Measurements from ENCODE around the gene VAV1.

The VAV1 gene

DNA sequence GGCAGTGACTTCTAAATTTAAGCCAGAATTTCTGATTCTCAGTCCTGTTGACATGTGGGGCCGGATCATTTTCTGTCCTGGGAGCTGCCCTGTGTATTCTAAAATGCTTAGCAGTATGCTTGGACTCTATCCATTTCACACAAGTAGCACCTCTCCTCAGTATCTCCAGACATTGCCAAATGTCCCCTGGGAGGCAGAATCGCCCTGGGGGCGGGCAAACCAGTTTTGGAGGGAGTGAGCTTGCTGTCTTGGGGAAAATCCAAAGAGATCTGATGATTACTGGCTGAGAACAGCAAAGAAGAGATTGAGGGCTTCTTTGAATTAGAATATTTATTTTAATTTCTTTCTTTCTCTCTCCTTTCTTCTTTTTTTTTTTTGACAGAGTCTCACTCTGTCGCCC is 16.4 kb downstream of the VAV1 start:
- TF ChIP-seq CTCF (conservative IDR thresholded peaks at IDR 0.05; ENCODE audit: low read length): no peak
- H3K4me3 ChIP-seq (ENCODE audit: low read length): no peak overlapping the region
- DNase-seq (ENCODE audit: low read depth): no peak

GRCh38 chr19:6790194-6791128 is 18.0 kb downstream of the VAV1 start:
- no peak for DNase-seq (ENCODE audit: low read depth)
- H3K4me3 ChIP-seq (ENCODE audit: low read length): no peak overlapping the region
- no peak for TF ChIP-seq CTCF (conservative IDR thresholded peaks at IDR 0.05; ENCODE audit: low read length)

DNA sequence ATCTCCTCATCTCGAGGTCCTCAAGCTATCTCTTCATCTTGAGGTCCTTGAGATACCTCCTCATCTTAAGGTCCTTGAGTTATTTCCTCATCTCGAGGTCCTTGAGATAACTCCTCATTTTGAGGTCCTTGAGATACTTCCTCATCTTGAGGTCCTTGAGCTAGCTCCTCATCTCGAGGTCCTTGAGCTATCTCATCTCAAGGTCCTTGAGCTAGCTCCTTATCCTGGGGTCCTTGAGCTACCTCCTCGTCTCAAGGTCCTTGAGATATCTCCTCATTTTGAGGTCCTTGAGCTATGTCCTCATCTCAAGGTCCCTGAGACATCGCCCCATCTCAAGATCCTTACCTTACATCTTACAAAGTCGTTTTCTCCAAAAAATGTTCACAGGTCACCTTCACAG is 18.7 kb downstream of the VAV1 start:
- H3K4me3 ChIP-seq (ENCODE audit: low read length): no peak overlapping the region
- no peak for TF ChIP-seq CTCF (conservative IDR thresholded peaks at IDR 0.05; ENCODE audit: low read length)
- DNase-seq (ENCODE audit: low read depth): no peak

DNA sequence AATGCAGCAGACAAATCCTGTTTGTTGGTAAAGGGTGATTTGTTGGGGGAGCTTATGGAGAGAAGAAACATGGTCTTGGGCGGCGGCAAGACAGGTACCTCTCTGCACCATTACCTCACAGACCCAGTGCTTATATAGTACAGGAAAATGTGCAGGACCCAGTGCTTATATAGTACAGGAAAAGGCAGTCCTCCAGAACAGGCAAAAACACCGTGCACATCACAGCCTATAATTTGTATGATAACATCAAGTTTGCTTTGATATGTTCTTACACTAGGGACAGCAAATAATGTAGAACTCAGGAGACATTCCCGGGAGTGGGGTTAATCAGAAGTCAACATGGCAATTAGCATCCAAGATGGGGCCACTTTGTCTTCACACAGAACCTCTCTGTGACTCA is 20.9 kb downstream of the VAV1 start:
- H3K4me3 ChIP-seq (ENCODE audit: low read length): no peak overlapping the region
- no peak for DNase-seq (ENCODE audit: low read depth)
- no peak for TF ChIP-seq CTCF (conservative IDR thresholded peaks at IDR 0.05; ENCODE audit: low read length)

GRCh38 chr19:6793973-6794372 is 21.5 kb downstream of the VAV1 start:
- no peak overlapping the region for H3K4me3 ChIP-seq (ENCODE audit: low read length)
- no peak for TF ChIP-seq CTCF (conservative IDR thresholded peaks at IDR 0.05; ENCODE audit: low read length)
- no peak for DNase-seq (ENCODE audit: low read depth)

DNA sequence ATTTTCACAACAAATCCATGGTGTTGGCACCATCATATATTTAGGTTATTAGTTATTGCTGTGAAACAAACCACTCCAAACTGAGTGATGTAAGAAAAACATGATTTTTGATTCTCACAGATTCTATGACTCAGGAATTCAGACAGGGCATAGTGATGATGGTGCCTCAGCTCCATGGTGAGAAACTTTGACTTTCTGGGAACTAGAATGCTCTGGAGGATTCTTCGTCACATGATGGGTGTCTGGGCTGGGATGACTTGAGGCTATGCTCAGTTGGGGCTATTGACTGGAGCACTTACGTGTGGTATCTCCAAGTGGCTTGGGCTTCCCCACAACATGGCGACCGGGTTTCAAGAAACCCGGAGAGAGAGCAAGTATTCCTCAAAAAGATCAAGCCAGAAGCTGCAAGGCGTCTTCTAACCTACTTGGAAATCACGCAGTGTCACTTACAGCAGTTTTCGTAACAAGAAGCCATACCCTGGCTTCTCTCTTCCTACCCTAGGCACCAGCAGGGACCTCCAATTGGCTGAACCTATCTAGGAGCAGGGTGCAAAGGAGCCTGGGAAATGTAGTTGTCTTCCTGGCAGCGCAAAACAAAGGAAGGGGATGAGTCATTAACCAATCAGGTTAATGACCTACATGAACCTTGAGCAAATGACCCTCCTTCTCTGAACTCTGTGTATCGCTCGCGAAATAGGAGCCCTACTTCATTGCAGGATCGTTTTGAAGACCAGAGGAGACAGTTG is 22.4 kb downstream of the VAV1 start:
- TF ChIP-seq CTCF (conservative IDR thresholded peaks at IDR 0.05; ENCODE audit: low read length): no peak
- DNase-seq (ENCODE audit: low read depth): no peak
- no peak overlapping the region for H3K4me3 ChIP-seq (ENCODE audit: low read length)
